CD4-positive, alpha-beta T cell treated with Interleukin-12 subunit alpha and Interleukin-12 subunit beta, for 1 hour (primary cell): ENCODE results near the gene PLCD1.
"Not testable (repeated sequence)": the region's sequence is repeated elsewhere in the genome, so short reads cannot be mapped to it uniquely, and the experiment has no call there.

Source experiments
- DNase-seq: peaks from one replicate; pipeline ENCODE4 v3.0.0-alpha.2; 2020

Gene PLCD1

GRCh38 chr3:38029400-38030125 lies at the start of gene PLCD1:
Gene PLCD1 (minus strand): TSS chr3:38029642. CDS start chr3:38029539, 103 bp downstream.
- DNase-seq = peak; percentile 67

GRCh38 chr3:38077073-38077472 lies 47.6 kb upstream of the PLCD1 start:
- not testable (repeated sequence) for DNase-seq

GRCh38 chr3:38070013-38070412 lies 40.6 kb upstream of the PLCD1 start:
- DNase-seq = no peak

DNA sequence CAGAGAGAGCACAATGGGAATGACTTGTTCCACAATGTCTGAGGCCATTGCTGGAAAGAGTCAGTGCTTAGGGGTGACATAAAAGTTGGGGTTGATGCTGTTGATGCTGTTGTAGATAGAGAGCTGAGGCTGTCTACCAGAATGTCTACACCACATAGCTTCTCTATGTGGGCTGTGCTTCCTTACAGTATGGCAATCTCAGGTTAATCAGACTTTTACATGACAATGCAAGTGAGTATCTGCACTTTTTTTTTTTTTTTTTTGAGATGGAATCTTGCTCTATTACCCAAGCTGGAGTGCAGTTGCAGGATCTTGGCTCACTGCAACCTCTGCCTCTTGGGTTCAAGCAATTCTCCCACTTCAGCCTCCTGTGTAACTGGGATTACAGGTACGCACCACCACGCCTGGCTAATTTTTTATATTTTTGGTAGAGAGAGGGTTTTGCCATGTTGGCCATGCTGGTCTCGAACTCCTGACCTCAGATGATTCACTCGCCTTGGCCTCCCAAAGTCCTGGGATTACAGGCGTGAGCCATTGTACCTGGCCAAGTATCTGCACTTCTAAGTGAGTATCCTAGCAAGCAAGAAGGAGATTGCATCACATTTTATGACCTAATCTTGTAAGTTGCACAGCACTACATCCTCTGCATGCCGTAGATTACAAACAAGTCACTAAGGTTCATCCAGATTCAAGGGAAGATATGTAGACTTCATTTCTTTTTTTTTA lies 38.2 kb upstream of the PLCD1 start:
- DNase-seq = no peak

GRCh38 chr3:38064453-38064852 lies 35.0 kb upstream of the PLCD1 start:
- DNase-seq = not testable (repeated sequence)

DNA sequence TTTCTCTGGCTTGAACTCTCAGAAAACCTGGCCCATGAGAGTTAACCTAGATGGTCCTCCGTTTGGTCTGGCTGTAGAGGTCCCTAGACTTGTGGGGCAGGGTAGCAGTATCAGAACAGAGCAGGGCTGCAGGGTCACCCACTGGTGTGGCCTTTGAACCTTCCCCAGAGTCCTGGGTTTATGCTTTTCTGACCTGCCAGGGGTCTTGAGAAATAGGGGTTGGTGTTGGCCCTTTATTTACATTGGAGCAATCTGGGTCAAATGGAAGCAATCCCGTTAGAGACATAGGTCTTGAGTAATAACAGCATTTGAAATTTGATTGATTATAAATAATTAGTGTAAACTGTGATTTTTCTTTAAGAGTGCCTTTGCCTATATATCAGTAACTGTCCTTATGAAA lies 33.4 kb upstream of the PLCD1 start:
- no peak for DNase-seq

DNA sequence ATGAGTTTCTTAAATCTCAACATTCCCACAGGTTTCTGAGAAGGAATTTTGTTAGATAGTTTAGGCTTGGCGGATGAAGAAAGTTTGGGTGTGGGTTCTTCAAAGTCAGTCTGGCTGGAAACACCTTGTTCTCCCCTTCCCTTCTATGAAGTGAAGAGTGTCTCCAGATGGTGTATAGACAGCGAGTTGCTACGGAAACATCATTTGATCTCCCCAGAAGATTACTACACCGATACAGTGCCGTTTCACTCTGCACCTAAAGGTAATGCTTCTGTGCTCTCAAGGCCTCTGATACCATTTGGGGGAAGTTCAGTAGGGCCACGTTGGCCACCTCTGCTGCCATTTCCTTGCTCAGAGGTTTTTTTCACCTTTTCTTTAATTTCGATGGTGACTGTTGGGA lies 30.1 kb upstream of the PLCD1 start:
- DNase-seq = no peak

DNA sequence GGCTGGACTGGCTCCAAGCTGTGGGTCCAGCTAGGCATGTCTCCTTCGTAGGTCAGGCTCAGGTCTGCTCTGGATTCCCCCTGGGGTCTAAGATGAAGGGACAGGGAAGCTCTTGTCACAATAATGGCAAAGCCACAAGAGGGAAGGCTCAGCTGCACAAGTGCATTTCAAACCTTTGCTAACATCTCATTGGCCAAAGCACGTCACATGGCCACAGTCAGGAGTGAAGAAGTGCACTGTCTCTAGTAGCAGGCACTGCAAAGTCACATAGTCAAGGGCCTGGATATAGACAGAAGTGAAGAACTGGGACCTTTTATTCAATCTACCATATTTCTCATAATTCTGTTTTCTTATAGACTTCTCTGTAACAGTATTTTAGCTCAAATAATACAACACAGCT lies 29.7 kb upstream of the PLCD1 start:
- DNase-seq = no peak

- DNase-seq = no peak
Measured at GRCh38 chr3:38054499-38055001, 25.1 kb upstream of the PLCD1 start.

- not testable (repeated sequence) for DNase-seq
Measured at GRCh38 chr3:38053813-38054498, 24.5 kb upstream of the PLCD1 start.

GRCh38 chr3:38053286-38053685 lies 23.8 kb upstream of the PLCD1 start:
- DNase-seq = not testable (repeated sequence)

GRCh38 chr3:38051131-38051530 lies 21.7 kb upstream of the PLCD1 start:
- no peak for DNase-seq

- no peak for DNase-seq
Measured at GRCh38 chr3:38049358-38050126, 20.1 kb upstream of the PLCD1 start.

GRCh38 chr3:38047896-38048295 lies 18.5 kb upstream of the PLCD1 start:
- no peak for DNase-seq

- no peak for DNase-seq
Measured at GRCh38 chr3:38046821-38047220, 17.4 kb upstream of the PLCD1 start.

DNA sequence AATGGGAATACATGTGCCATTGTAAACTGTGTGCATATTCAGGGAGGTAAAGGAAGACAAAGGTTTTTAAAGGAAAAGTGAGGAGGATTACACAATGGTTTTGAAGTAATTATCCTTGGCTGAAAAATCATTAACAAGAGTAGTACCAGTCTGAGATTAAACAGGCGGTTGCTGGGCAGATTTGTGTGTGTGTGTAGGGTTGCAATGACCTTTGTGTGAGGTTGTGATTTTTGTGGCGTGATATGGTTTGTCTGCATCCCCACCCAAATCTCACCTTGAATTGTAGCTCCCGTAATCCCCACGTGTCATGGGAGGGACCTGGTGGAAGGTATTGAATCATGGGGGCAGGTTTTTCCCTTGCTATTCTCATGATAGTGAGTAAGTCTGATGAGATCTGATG lies 16.6 kb upstream of the PLCD1 start:
- DNase-seq = no peak

DNA sequence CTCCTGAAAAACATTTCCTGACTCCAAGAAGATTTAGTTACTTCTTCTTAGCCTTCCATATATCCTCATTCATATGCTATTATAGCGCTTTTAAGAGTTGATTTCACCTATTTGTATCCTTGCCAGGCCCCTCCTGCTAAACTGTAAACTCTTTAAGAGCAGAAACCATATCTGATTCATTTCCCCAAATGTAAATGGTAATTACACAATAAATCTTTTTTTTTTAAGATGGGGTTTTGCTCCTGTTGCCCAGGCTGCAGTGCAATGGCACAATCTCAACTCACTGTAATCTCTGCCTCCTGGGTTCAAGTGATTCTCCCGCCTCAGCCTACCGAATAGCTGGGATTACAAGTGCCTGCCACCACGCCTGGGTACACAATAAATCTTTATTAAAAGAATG lies 14.0 kb upstream of the PLCD1 start:
- DNase-seq = no peak

- DNase-seq = no peak
Measured at GRCh38 chr3:38040401-38040800, 11.0 kb upstream of the PLCD1 start.

- DNase-seq = peak; percentile 71
Measured at GRCh38 chr3:38039899-38040261, 10.4 kb upstream of the PLCD1 start.

DNA sequence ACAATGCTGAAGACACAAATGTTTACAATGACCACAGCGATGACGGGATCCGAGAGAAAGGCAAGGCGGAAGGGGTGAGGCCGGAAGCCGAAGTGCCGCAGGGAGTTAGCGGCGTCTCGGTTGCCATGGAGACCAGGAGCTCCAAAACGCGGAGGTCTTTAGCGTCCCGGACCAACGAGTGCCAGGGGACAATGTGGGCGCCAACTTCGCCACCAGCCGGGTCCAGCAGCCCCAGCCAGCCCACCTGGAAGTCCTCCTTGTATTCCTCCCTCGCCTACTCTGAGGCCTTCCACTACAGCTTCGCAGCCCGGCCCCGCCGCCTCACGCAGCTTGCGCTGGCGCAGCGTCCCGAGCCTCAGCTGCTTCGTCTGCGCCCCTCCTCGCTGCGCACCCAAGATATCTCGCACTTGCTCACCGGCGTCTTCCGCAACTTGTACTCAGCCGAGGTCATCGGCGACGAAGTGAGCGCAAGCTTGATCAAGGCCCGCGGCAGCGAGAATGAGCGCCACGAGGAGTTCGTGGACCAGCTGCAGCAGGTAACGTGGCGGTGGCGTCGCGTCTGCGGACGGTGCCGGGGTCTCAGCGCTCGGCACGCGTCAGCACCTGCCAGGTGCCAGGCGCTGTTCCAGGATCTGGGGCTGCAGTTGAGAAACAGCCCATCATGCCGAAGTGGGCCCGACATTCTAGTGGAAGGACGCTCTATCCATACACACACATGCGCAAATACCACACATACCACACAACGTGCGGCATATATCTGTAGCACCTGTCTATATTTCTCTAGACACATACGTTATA lies 9.9 kb upstream of the PLCD1 start, which contains the start of gene DLEC1:
DLEC1 (plus strand) TSS at position 108 of the 798 bp plus-strand sequence; CDS start at position 126, 18 bp downstream.
- DNase-seq = peak; percentile 90

DNA sequence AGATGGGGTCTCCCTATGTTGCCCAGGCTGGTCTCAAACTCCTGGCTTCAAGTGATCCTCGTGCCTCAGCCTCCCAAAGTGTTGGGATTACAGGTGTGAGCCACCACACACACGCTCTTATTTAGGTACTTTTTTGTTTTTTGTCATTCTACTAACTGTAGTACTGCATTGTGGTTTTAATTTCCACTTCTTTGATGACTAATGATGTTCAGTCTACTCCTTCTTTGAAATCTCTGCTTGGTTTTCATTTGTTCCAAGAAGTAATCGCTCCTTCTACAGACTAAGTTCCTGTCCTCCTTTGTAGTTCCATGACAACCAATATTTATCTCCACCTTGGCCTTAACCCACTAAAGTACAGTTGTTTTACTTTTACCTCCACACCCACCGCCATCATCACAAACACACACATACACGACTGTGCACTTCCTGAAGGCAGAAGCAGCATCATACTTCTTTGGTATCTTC lies 9.0 kb upstream of the PLCD1 start:
- DNase-seq = peak; percentile 74

DNA sequence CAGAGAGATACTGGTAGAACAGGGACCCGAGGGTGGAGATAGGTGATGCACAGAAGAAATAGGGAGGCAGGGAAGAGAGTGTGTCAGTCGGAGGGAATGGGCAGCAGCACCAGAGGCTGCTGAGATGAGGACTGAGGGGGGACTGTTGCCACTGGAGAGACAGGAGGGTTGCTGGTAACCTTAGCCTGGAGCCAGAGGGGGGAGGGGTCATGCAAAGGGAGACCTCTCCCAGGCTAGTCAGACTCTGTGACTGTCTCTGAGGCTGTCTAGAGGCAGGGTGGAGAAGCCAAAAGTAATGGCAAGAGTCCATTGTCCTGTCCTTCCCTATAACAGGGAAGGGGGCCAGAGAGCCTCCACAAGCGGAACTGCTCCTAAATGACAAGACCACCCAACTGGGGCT lies 7.5 kb upstream of the PLCD1 start:
- no peak for DNase-seq
